Erythroblast (primary cell): Measurements from ENCODE around the gene DCUN1D1.
A peak's percentile ranks its signal among the peaks of the same experiment; 100 is the strongest.
"Not testable (repeated sequence)": the region's sequence is repeated elsewhere in the genome, so short reads cannot be mapped to it uniquely, and the experiment has no call there.

Experiments used
- DNase-seq, 2 experiments: peaks; one replicate each; lab custom pipeline; 2025; lab: John Stamatoyannopoulos, UW
- GATA1 ChIP-seq: IDR thresholded peaks from 2 replicates; pipeline ENCODE4 v1.6.1; 2011; ENCODE audit warnings: low read depth, mild to moderate bottlenecking, control low read depth, low read length, moderate library complexity
- POLR2A ChIP-seq: IDR thresholded peaks from 2 replicates; pipeline ENCODE4 v1.6.1; 2011; ENCODE audit warnings: mild to moderate bottlenecking, low read length

Gene DCUN1D1

DNA sequence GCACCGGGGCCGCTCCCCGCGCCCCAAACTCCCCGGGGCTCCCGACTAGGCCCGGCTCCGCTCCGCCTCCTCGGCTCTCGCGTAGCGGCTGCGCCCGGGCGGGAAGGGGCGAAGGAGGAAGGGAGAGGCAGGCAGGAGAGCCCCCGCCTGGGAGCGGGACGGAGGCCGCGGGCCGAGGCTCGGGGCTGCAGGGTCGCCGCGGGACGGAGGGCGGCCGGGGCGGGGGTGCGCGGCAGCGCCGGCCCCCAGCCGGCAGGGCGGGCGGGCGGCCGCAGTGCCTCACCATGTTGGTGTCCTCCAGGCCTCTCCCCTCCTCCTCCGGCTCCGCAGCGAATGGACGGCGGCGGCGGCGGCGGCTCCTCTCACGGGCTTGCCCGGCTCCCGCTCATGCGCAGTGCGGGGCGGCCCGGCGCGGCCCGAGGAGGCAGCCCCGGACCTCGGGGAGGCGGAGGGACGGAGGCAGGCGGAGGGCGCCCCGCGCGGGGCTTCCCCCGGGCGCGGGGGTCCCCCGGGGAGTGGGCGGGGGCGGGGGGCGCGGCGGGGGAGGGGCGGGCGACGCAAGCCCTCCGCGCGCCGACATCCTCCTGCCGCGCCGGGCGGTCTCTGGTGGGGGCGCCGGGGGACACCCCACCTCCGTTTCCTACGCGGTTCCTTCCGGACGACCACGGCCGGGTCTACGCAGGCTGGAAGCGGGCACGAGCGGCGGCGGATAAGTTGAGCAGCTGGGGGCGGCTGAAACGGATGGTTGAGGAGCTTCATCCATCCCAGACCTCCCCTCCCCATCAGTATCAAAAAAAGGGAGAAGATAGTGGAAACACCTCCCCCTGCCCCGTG, at the start of gene DCUN1D1:
DCUN1D1 (minus strand) TSS at position 335 of the 834 bp plus-strand sequence; CDS start at position 286, 49 bp downstream.
- TF ChIP-seq GATA1 (no peak), POLR2A (peak; percentile 34)
- DNase-seq, result peak; percentile 91 to 95

DNA sequence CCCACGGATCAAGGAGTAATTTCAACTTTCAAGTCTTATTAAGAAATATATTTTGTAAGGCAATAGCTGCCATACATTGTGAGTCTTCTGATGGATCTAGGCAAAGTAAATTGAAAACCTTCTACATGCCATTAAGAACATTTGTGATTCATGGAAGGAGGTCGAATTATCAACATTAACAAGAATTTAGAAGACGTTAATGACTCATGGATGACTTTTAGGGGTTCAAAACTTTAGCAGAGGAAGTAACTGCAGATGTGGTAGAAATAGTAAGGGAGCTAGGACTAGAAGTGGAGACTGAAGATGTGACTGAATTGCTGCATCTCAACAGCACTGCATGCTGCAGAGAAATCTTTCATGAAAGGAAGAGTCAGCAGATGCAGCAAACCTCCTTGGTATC, 48.1 kb upstream of the DCUN1D1 start:
- no peak for DNase-seq
- no peak for TF ChIP-seq POLR2A
- no peak for TF ChIP-seq GATA1

DNA sequence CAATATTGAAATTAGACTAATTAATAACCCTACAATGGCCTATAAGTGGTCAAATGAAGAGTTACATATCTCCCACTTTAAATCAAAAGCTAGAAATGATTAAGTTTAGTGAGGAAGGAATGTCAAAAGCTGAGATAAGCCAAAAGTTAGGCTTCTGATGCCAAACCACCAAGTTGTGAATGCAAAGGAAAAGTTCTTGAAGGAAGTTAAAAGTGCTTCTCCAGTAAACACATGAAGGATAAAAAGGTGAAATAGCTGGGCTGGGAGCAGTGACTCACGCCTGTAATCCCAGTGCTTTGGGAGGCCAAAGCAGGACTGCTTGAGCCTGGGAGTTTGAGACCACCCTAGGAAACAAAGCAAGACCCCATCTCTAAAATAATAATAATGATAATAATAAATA, 46.9 kb upstream of the DCUN1D1 start:
- DNase-seq, result no peak
- no peak for TF ChIP-seq POLR2A
- TF ChIP-seq GATA1, result no peak

DNA sequence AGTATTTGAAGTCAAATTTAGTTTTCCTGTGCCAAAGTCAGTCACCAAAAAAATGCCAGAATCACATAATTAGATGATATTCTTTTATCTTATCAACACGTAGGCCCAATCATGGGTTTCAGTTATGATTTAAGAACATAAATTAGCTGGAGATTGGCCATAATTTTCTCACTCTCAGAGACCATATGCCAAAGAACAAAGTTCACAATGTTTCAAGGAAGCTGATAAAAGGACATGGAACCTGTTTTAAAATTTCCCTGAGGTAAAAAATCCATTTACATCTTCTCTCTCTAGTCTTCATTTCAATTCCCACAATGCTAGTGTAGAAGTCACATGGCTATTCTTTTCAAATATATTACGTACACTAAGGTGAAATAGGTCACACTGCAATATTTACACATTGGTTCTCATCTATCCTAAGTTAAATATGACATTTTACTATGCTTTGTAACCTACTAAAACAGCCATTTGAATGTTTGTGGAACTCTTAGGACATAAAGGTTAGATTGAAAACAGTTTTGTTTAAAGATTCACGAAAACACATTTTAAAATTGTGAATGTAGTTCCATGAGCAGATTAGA, 42.7 kb upstream of the DCUN1D1 start:
- no peak for DNase-seq
- TF ChIP-seq POLR2A (no peak), GATA1 (no peak)

DNA sequence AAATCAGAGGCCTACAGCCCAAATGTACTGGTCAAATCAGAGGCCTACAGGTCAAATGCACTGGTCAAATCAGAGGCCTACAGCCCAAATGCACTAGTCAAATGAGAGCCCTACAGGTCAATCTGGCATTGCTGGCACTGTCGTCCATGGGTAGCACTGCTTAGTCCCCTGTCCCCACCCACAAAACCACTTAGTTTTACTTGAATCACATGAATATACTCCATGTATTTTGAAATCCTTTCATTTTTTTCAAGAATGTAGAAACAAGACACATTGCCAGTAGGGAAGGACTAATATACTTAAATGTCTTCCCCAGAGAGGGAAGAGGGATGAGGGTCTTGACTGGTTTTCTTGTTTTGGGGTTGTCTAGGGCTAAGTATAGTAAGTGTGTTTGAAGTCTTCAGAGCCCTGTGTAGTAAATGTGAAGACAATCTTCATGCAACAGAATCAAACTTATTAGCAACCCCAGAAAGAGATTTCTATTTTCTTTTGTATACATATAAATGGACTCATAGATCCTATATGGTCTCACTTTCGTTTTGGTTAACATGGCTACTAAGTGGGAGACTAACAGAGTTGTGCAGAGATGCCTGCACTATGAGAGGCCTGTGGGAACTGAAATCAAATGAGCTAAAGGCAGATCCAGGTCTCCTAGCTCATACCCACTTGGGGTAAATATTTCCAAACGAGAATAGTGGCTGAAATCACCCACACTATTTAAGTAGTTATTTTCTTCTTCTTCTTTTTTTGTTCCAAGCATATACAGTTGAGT, 38.3 kb upstream of the DCUN1D1 start:
- TF ChIP-seq POLR2A (no peak), GATA1 (no peak)
- DNase-seq, result no peak

DNA sequence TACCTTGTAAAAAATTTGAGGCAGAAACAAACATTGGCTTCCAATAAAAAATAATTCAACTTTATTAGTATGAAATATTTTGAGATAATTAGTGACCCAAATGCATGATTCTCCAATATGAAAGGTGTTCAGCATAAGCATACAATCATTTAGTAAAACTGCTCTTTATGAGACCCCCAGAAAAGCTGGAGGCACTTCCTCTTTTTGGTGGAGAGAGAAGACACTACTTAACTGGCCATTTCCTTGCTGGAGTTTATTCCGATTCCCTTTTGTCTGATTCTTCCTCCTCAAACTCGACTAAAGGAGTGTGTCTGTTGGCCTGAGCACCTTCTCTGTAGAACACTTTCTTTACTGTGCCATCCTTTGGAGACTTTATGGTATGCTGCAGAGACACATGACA, 34.8 kb upstream of the DCUN1D1 start:
- TF ChIP-seq GATA1, result no peak
- no peak for TF ChIP-seq POLR2A

DNA sequence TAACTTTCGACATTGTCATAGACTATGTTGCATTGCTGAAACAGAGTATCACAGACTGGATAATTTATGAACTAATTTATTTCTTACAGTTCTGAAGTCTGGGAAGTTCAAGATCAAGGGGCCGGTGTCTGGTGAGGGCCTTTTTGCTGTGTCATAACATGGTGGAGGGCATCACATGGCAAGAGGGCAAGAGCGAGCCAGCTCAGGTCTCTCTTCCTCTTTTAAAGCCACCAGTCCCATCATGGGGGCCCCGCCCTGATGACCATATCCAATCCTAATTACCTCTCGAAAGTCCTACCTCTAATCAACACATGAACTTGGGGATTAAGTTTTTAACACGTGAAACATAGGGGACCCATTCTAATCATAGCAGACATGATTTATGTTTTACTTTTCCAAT, 33.5 kb upstream of the DCUN1D1 start:
- no peak for TF ChIP-seq GATA1
- no peak for TF ChIP-seq POLR2A

More for the DNA sequence above, 34.8 kb upstream of the DCUN1D1 start:
- DNase-seq, result no peak

DNA sequence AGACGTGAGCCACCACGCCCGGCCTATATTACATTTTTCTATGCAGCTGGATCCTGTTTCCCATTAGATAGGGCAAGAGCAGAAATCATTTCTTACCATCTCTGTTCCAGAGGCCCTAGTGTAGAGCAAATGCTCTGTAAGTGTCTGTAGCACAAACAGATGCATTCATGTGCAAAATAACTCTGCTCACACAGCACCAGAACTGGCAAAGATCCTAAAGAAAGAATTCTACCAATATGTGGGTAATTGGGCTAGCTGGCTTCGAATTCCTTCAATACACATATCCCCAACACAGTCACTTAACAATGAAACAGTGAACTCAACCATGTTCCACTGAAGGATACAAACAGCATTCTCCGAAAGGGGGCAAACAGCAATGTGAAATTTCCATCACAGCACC, 32.7 kb upstream of the DCUN1D1 start:
- peak; percentile 12 to 31 for DNase-seq
- no peak for TF ChIP-seq POLR2A
- no peak for TF ChIP-seq GATA1

More for the DNA sequence above, 33.5 kb upstream of the DCUN1D1 start:
- no peak for DNase-seq

DNA sequence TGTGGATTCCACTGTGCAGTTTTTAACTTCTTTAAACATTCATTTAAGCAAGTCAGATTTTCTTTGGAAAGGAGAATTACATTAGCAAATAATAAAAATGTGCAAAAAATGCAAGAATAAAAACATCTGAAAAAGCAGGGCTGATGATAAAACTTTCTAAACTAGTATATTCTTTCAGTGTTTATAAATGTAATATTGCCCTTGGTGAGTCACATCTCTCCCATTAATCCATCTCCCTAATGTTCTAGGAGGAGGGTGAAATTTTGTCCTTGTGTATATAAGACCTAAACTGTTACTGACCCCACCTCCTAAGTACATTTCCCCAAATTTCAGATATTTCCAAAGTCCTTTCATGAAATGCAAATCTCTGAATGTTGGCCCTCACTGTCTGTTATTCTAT, 28.5 kb upstream of the DCUN1D1 start:
- peak in 1 of 2 experiments; percentile 36 for DNase-seq
- no peak for TF ChIP-seq POLR2A
- no peak for TF ChIP-seq GATA1

DNA sequence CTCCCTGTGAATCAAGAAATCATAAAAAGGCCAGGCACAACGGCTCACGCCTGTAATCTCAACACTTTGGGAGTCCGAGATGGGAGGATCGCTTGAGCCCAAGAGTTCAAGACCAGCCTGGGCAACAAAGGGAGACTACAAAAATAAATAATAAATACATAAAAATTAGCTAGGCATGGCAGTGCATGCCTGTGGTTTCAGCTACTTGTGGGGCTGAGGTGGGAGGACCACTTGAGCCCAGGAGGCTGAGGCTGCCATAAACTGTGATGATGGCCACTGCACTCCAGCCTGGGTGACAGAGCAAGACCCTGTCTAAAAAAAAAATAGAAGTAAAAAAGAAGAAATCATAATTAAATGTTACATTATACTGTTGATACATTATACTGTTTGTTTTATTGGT, 28.0 kb upstream of the DCUN1D1 start:
- no peak for DNase-seq
- TF ChIP-seq GATA1, result no peak
- no peak for TF ChIP-seq POLR2A

DNA sequence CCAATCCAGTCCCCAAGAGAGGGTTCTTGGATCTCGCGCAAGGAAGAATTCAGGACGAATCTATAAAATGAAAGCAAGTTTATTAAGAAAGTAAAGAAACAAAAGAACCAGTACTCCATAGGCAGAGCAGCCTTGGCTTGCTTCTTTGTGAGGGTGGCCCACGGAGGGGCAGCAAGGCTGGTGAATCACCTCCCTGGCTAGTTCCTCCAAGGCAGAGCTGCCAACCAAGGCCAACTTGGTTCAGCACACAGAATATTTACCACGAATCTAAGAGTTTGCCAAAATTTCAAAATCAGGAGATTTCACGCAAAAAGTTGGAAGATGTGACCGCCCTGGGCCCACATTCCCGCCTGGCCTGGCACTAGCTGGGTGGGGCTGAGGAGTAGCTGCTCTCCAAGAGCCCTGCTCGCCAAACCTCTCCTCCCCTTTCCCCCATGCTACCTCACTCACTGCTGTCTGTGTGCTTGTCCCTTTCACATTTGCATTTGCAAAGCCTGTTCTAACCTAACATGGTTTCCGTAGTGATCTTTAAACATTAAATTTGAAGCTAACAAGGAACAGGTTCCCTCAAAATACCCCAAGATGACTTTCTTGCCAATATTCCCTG, 26.2 kb upstream of the DCUN1D1 start:
- no peak for TF ChIP-seq GATA1
- no peak for TF ChIP-seq POLR2A
- no peak for DNase-seq

DNA sequence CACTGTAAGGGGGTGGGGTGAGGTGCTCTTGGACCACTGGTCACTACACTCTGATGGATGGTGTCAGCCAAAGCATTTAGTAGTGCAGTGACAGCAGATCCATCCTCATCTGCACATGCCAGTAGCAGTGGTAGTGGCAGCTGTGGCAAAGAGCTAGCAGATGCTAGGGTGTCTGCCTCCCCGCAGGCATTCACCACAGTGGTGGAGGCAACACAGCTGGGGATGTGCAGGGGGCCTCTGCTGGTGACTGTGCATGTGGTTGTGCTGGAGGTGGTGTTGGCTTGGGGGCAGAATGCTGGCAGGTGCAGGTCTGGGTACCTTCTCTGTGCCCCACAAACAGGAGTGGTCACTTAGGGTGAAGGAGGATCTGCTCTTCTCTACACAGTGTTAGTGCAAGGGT, 19.4 kb upstream of the DCUN1D1 start:
- TF ChIP-seq GATA1, result no peak
- TF ChIP-seq POLR2A, result no peak
- no peak for DNase-seq

DNA sequence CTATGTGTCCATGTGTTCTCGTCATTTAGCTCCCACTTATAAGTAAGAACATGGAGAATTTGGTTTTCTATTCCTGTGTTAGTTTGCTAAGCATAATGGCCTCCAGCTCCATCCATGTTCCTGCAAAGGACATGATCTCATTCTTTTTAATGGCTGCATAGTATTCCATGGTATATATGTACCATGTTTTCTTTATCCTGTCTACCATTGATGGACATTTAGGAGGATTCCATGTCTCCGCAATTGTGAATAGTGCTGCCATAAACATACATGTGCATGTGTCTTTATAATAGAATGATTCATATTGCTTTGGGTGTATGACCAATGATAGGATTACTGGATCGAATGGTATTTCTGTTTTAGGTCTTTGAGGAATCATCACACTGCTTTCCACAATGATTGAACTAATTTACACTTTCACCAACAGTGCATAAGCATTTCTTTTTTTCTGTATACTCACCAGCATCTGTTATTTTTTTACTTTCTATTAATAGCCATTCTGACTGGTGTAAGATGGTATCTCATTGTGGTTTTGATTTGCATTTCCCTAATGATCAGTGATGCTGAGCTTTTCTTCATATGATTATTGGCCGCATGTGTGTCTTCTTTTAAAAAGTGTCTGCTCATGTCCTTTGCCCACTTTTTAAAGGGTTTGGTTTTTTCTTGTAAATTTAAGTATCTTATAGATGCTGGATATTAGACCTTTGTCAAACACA, 13.3 kb upstream of the DCUN1D1 start:
- not testable (repeated sequence) for DNase-seq

DNA sequence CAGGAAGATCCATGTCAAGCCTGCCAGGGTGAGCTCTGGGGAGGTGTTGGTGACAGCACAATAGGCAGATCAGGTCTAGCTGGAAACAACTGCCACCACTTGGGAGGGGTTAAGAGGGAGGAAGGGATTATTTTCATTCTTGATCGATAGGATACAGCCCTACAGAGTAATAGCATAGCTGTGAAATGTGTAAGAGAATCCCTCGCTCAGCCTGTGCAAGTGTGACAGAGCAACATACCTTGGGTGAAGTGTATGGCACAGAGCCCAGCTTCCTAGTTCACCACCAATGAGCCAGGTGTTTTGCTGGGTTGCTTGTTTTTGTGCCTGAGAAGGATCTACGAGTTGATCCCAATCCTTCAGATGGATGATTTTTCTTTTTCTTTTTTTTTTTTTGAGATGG, 9.2 kb upstream of the DCUN1D1 start:
- no peak for TF ChIP-seq GATA1
- no peak for TF ChIP-seq POLR2A
- DNase-seq, result no peak

DNA sequence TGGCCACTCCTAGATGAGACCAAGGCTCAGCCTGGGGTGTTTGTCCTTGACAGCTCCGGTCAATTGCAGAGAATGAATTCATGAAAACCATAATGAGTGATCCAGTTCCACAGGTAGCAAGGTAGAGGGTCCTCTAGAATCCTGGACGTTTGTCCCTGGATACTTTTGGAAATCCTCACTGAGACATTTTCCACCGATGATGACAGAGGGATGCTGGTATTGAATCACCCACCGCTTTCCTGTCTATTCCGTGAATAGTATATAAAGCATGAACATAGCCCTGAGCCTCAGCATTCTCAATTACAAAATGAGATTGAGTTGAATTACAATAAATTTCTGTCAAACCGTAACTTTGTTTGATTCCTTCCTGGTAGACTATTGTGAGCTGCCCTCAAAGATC, 5.7 kb upstream of the DCUN1D1 start:
- TF ChIP-seq GATA1, result no peak
- TF ChIP-seq POLR2A, result no peak
- DNase-seq, result no peak
